Sigmoid colon (tissue), 4 donors: ENCODE data around the gene ELFN2.

Experiments
- CTCF ChIP-seq, 4 experiments: fragments of 450-650 bp in 3 of 4; fragments of 200-600 bp in 1 of 4; IDR thresholded peaks; one replicate each; pipeline ENCODE4 v1.5.1; 2016 to 2019; ENCODE audit warnings: antibody characterized with exemption in 4 of 4, mild to moderate bottlenecking in 3 of 4, moderate library complexity in 2 of 4
- EP300 ChIP-seq, 4 donors: sonication (generic); formaldehyde crosslinking; IDR thresholded peaks; one replicate each; pipeline ENCODE4 v1.6.1; 2017; ENCODE audit warnings: antibody characterized with exemption in 4 of 4

GRCh38 chr22:37392721-37393328, 34.5 kb downstream of the ELFN2 start:
- no peak for TF ChIP-seq CTCF (IDR thresholded peaks at IDR 0.05)
- TF ChIP-seq EP300 (IDR thresholded peaks at IDR 0.05) = no peak
